ENCODE results near the gene L3MBTL2.

DNA sequence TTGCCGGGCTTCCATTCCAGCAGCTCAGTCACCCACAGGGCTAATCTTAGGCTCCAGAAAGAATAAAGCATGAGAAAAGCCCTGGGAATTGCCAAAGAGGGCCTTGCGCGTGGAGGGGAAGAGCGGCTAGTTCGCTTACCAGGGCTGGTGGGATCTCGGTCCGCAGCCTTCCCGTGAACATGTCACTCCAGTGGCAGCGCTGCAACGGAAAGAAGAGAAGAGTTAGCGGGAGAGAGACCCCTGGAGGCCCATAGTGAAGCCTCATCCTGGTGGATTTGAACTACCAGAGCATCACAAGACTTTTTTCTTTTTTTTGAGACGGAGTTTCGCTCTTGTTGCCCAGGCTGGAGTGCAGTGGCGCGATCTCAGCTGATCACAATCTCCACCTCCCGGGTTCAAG lies 62.8 kb downstream of the L3MBTL2 start:
- TF ChIP-seq CTCF (IDR thresholded peaks at IDR 0.05) (no peak), POLR2A (IDR thresholded peaks at IDR 0.05) (no peak)
